Measurements from ENCODE around the gene DERA.

GRCh38 chr12:15892645-15893259 is 18.4 kb upstream of the DERA start:
- TF ChIP-seq CTCF (IDR thresholded peaks at IDR 0.05; ENCODE audit: low read length) (no peak), EZH2 (optimal IDR thresholded peaks at IDR 0.05; ENCODE audit: low read depth, low read length) (no peak)

Measured in MM.1S (cell line).